Neural cell (in vitro differentiated cells): ENCODE measurements around the gene B3GALNT2. TPM values are rescaled to one million over a fixed set of nuclear protein-coding genes. Genes with fewer than 3 reads are reported as not detected.

Experiments used
- H2AFZ ChIP-seq: fragments of 200-600, 300-800 bp; sonication (generic), shearing (Covaris generic); 2 replicates; pipeline ENCODE4 v1.6.0; 2014; ENCODE audit warnings: low read depth, mild to moderate bottlenecking, antibody characterized with exemption, low read length, moderate library complexity
- H3F3A ChIP-seq: fragments of 200-600 bp; shearing (Covaris generic); 2 replicates; pipeline ENCODE4 v1.6.1; 2016; ENCODE audit warnings: mild to moderate bottlenecking, moderate library complexity, mixed read lengths, antibody characterized with exemption, low read length; ENCODE audit not compliant: insufficient read depth, poor library complexity, severe bottlenecking
- H3K27ac ChIP-seq: fragments of 200-600, 300-800 bp; sonication (generic), shearing (Covaris generic); 2 replicates; pipeline ENCODE4 v1.5.1; 2014; ENCODE audit warnings: mild to moderate bottlenecking, low read length, moderate library complexity
- H3K27me3 ChIP-seq: fragments of 300-800, 200-600 bp; sonication (generic), shearing (Covaris generic); 2 replicates; pipeline ENCODE4 v1.6.0; 2014; ENCODE audit warnings: mild to moderate bottlenecking, low read depth, low read length, moderate library complexity; ENCODE audit not compliant: insufficient read depth
- H3K36me3 ChIP-seq: fragments of 300-800, 200-600 bp; sonication (generic), shearing (Covaris generic); 2 replicates; pipeline ENCODE4 v1.5.1; 2014; ENCODE audit warnings: mild to moderate bottlenecking, antibody characterized with exemption, low read length, moderate library complexity; ENCODE audit not compliant: insufficient read depth
- H3K4me2 ChIP-seq: fragments of 300-800, 200-600 bp; sonication (generic), shearing (Covaris generic); 2 replicates; pipeline ENCODE4 v1.6.0; 2014; ENCODE audit warnings: mild to moderate bottlenecking, low read length
- H3K4me3 ChIP-seq: fragments of 300-800, 200-600 bp; sonication (generic), shearing (Covaris generic); 2 replicates; pipeline ENCODE4 v1.5.1; 2014; ENCODE audit warnings: mild to moderate bottlenecking, low read length, moderate library complexity
- H3K79me2 ChIP-seq: fragments of 200-600 bp; shearing (Covaris generic); replicated peaks from 2 replicates; pipeline ENCODE4 v1.6.0; 2014; ENCODE audit warnings: mild to moderate bottlenecking, low read length, moderate library complexity; ENCODE audit not compliant: insufficient read depth
- H3K9ac ChIP-seq: fragments of 300-800, 200-600 bp; sonication (generic), shearing (Covaris generic); 2 replicates; pipeline ENCODE4 v1.6.1; 2016; ENCODE audit warnings: mild to moderate bottlenecking, low read length, mixed read lengths
- H3K9me2 ChIP-seq: fragments of 200-600 bp; shearing (Covaris generic); 2 replicates; pipeline ENCODE4 v1.6.1; 2016; ENCODE audit warnings: mild to moderate bottlenecking, low read length, mixed read lengths; ENCODE audit not compliant: insufficient read depth
- H3K9me3 ChIP-seq: fragments of 200-600, 300-800 bp; sonication (generic), shearing (Covaris generic); 2 replicates; pipeline ENCODE4 v1.6.1; 2016; ENCODE audit warnings: mild to moderate bottlenecking, mixed run types, low read length, moderate library complexity, mixed read lengths
- H4K20me1 ChIP-seq: fragments of 200-600 bp; shearing (Covaris generic); 2 replicates; pipeline ENCODE4 v1.6.1; 2016; ENCODE audit warnings: mild to moderate bottlenecking, mixed run types; ENCODE audit not compliant: insufficient read depth
- EP300 ChIP-seq: fragments of 450-650 bp; conservative IDR thresholded peaks from 2 replicates; pipeline ENCODE4 v1.6.1; 2014; ENCODE audit warnings: antibody characterized with exemption, mild to moderate bottlenecking, moderate library complexity; ENCODE audit not compliant: poor library complexity, severe bottlenecking
- EZH2 ChIP-seq: fragments of 200-600, 300-800 bp; shearing (Covaris generic), sonication (generic); IDR thresholded peaks from 2 replicates; pipeline ENCODE4 v1.6.1; 2014; ENCODE audit warnings: antibody characterized with exemption, low read length, borderline replicate concordance, mild to moderate bottlenecking; ENCODE audit not compliant: insufficient read depth, poor library complexity, severe bottlenecking
- MXI1 ChIP-seq: fragments of 450-650 bp; conservative IDR thresholded peaks from 2 replicates; pipeline ENCODE4 v1.6.1; 2014; ENCODE audit warnings: antibody characterized with exemption, mild to moderate bottlenecking; ENCODE audit not compliant: poor library complexity, severe bottlenecking
- POLR2AphosphoS5 ChIP-seq: IDR thresholded peaks from 2 replicates; pipeline ENCODE4 v1.6.1; 2012
- RAD21 ChIP-seq: fragments of 450-650 bp; conservative IDR thresholded peaks from 2 replicates; pipeline ENCODE4 v1.6.1; 2014; ENCODE audit warnings: antibody characterized with exemption, mild to moderate bottlenecking, moderate library complexity
- SMC3 ChIP-seq: fragments of 450-650 bp; conservative IDR thresholded peaks from 2 replicates; pipeline ENCODE4 v1.6.1; 2014; ENCODE audit warnings: antibody characterized with exemption, mild to moderate bottlenecking, moderate library complexity; ENCODE audit not compliant: poor library complexity
- TAF1 ChIP-seq: IDR thresholded peaks from 2 replicates; pipeline ENCODE4 v1.6.1; 2012; ENCODE audit warnings: low read depth
- polyA plus RNA-seq: library from polyadenylated mRNA; depleted of rRNA; stranded (reverse); fragments of >200 nt; gene quantifications from 2 replicates; pipeline ENCODE4 v1.2.3, GENCODE V29; 2014
- TF ChIP-seq, protein P1 (sequence below): fragments of 450-650 bp; IDR thresholded peaks from 2 replicates; pipeline ENCODE4 v1.5.1; 2014; ENCODE audit warnings: antibody characterized with exemption, mild to moderate bottlenecking, moderate library complexity; ENCODE audit not compliant: poor library complexity, severe bottlenecking
- TF ChIP-seq, protein P2 (sequence below): IDR thresholded peaks from 2 replicates; pipeline ENCODE4 v1.6.1; 2012; ENCODE audit warnings: borderline replicate concordance

B3GALNT2 gene
- polyA plus RNA-seq, 1 donor from 2014 or later: 29.0 TPM

DNA sequence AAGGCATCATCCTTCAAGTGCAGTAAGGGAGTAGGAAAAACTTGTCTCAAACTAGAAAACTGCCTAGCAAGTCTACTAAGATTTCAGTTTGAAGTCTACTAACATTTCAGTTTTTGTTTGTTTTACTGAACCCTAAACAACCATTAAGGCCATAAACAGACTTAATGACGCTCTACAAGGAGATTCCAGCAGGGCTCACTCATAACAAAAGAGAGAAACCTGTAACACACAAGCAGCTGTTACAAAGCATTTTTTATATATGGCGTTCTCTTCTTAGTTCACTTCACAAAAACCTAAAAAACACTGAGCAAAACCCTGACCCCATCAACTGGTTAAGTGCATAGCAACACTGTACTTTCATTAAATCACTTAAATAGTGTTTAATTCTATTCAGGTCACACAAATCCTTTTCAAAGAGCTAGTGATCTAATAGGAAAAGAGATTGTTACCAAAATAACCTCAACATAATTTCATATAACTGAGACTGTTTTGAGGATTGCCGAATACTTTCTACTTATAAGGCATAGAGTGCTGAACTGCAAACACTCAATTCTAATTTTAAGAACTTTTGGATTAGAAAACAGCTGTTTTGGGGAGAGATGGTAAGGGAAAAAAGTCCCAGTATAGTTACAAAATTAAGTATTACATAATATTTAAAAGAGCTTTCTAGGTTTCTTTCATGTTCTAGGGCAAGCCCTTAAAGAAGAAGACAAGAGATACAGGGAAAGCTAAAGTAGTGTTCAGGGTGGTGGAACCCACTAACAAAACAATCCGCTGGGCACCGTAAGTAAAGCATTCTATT is 1.4 kb downstream of the B3GALNT2 start:
- Histone ChIP-seq H4K20me1 (no peaks in the 10 kb centered on the region), H3K36me3 (no peaks in the 10 kb centered on the region), H2AFZ (no peak overlapping the region), H3K4me3 (peak overlapping the region; percentile 83), H3K27me3 (no peaks in the 10 kb centered on the region), H3K4me2 (peak overlapping the region; percentile 61), H3K27ac (no peak overlapping the region), H3K9me3 (no peaks in the 10 kb centered on the region), H3K79me2 (peaks cover 19% of the 10 kb centered on the region), H3F3A (peaks cover 13% of the 10 kb centered on the region), H3K9ac (peak overlapping the region; percentile 67), H3K9me2 (no peaks in the 10 kb centered on the region)
- TF ChIP-seq POLR2AphosphoS5: no peak
- no peak for TF ChIP-seq SMC3
- TF ChIP-seq MXI1: no peak
- no peak for TF ChIP-seq TAF1
- TF ChIP-seq RAD21: no peak
- no peak for TF ChIP-seq EP300
- TF ChIP-seq EZH2: no peak
- TF ChIP-seq, protein P1, sequence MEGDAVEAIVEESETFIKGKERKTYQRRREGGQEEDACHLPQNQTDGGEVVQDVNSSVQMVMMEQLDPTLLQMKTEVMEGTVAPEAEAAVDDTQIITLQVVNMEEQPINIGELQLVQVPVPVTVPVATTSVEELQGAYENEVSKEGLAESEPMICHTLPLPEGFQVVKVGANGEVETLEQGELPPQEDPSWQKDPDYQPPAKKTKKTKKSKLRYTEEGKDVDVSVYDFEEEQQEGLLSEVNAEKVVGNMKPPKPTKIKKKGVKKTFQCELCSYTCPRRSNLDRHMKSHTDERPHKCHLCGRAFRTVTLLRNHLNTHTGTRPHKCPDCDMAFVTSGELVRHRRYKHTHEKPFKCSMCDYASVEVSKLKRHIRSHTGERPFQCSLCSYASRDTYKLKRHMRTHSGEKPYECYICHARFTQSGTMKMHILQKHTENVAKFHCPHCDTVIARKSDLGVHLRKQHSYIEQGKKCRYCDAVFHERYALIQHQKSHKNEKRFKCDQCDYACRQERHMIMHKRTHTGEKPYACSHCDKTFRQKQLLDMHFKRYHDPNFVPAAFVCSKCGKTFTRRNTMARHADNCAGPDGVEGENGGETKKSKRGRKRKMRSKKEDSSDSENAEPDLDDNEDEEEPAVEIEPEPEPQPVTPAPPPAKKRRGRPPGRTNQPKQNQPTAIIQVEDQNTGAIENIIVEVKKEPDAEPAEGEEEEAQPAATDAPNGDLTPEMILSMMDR: no peak
- TF ChIP-seq, protein P2, sequence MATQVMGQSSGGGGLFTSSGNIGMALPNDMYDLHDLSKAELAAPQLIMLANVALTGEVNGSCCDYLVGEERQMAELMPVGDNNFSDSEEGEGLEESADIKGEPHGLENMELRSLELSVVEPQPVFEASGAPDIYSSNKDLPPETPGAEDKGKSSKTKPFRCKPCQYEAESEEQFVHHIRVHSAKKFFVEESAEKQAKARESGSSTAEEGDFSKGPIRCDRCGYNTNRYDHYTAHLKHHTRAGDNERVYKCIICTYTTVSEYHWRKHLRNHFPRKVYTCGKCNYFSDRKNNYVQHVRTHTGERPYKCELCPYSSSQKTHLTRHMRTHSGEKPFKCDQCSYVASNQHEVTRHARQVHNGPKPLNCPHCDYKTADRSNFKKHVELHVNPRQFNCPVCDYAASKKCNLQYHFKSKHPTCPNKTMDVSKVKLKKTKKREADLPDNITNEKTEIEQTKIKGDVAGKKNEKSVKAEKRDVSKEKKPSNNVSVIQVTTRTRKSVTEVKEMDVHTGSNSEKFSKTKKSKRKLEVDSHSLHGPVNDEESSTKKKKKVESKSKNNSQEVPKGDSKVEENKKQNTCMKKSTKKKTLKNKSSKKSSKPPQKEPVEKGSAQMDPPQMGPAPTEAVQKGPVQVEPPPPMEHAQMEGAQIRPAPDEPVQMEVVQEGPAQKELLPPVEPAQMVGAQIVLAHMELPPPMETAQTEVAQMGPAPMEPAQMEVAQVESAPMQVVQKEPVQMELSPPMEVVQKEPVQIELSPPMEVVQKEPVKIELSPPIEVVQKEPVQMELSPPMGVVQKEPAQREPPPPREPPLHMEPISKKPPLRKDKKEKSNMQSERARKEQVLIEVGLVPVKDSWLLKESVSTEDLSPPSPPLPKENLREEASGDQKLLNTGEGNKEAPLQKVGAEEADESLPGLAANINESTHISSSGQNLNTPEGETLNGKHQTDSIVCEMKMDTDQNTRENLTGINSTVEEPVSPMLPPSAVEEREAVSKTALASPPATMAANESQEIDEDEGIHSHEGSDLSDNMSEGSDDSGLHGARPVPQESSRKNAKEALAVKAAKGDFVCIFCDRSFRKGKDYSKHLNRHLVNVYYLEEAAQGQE: no peak

DNA sequence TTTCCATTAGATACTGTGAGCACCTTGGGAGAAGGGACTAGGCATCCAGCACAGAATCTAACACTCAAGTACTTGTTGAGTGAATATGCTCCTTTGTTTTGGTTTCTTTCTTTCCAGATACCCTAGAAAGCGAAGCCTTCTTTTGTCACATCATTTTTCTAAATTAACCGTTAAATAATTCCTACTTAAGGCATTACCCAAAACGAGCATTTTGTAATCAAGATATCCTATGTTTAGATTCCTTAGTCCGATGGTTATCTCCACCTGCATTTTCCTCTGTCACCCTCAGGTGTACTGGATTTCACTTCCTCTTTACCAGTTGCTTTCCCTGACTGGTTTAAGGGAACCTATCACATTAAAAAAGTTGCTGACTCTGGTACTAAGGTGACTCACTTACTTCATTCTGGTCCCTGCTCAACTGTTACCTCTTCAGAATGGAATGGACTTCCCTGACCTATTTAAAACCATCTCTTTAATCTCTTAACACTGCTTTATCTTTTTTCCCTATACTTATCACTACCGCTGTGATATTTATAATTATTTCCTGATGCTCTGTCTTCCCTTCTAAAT is 3.2 kb downstream of the B3GALNT2 start:
- H3K9me2 ChIP-seq: no peaks in the 10 kb centered on the region
- H2AFZ ChIP-seq: no peak overlapping the region
- no peak overlapping the region for H3K27ac ChIP-seq
- H4K20me1 ChIP-seq: no peaks in the 10 kb centered on the region
- no peak overlapping the region for H3K4me3 ChIP-seq
- no peaks in the 10 kb centered on the region for H3K36me3 ChIP-seq
- no peak overlapping the region for H3K9ac ChIP-seq
- H3K9me3 ChIP-seq: no peaks in the 10 kb centered on the region
- TF ChIP-seq MXI1 (no peak), RAD21 (no peak), EZH2 (no peak), SMC3 (no peak), EP300 (no peak), POLR2AphosphoS5 (no peak), TAF1 (no peak)
- TF ChIP-seq, protein P2: no peak
- TF ChIP-seq, protein P1: no peak
- no peaks in the 10 kb centered on the region for H3K27me3 ChIP-seq
- H3K4me2 ChIP-seq: no peak overlapping the region
- peaks cover 10% of the 10 kb centered on the region for H3F3A ChIP-seq
- H3K79me2 ChIP-seq: peaks cover 19% of the 10 kb centered on the region
